Central memory CD8-positive, alpha-beta T cell (primary cell): Measurements from ENCODE around the gene PSPN.
"Not testable (repeated sequence)": the region's sequence is repeated elsewhere in the genome, so short reads cannot be mapped to it uniquely, and the experiment has no call there.

Source experiments
- ATAC-seq: fragments of 150-1000 bp; cut with Tn5 transposase; replicated peaks from 2 replicates; pipeline ENCODE4 v1.10.0; 2022; ENCODE audit warnings: mild to moderate bottlenecking, moderate FRiP score, moderate number of reproducible peaks; ENCODE audit not compliant: poor library complexity, severe bottlenecking; ENCODE audit errors: extremely low read depth
- DNase-seq, 2 donors: peaks; one replicate each; pipeline ENCODE4 v3.0.0; 2021; ENCODE audit warnings: low spot score in 2 of 2
- H3K27ac Mint-ChIP-seq: one replicate; pipeline ENCODE4 v1.8.0; 2022; ENCODE audit warnings: low read depth, mild to moderate bottlenecking, moderate library complexity, mixed read lengths
- H3K27me3 Mint-ChIP-seq: one replicate; pipeline ENCODE4 v1.8.0; 2022; ENCODE audit warnings: mixed read lengths
- H3K36me3 Mint-ChIP-seq: one replicate; pipeline ENCODE4 v1.8.0; 2022; ENCODE audit warnings: mild to moderate bottlenecking, moderate library complexity, mixed read lengths; ENCODE audit not compliant: insufficient read depth
- H3K4me1 Mint-ChIP-seq: one replicate; pipeline ENCODE4 v1.8.0; 2022; ENCODE audit warnings: mixed read lengths
- H3K4me3 Mint-ChIP-seq: one replicate; pipeline ENCODE4 v1.8.0; 2022; ENCODE audit warnings: mild to moderate bottlenecking, moderate library complexity, mixed read lengths
- H3K9me3 Mint-ChIP-seq: one replicate; pipeline ENCODE4 v1.8.0; 2022; ENCODE audit warnings: mixed read lengths

PSPN gene

GRCh38 chr19:6374711-6375410 is 872 bp downstream of the PSPN start:
- Mint-ChIP-seq H3K4me3 (peak overlapping the region; percentile 7), H3K9me3 (no peaks in the 10 kb centered on the region), H3K27me3 (no peaks in the 10 kb centered on the region), H3K27ac (no peak overlapping the region), H3K36me3 (peaks cover 15% of the 10 kb centered on the region), H3K4me1 (peaks cover 16% of the 10 kb centered on the region)
- DNase-seq (no peak), ATAC-seq (no peak)

DNA sequence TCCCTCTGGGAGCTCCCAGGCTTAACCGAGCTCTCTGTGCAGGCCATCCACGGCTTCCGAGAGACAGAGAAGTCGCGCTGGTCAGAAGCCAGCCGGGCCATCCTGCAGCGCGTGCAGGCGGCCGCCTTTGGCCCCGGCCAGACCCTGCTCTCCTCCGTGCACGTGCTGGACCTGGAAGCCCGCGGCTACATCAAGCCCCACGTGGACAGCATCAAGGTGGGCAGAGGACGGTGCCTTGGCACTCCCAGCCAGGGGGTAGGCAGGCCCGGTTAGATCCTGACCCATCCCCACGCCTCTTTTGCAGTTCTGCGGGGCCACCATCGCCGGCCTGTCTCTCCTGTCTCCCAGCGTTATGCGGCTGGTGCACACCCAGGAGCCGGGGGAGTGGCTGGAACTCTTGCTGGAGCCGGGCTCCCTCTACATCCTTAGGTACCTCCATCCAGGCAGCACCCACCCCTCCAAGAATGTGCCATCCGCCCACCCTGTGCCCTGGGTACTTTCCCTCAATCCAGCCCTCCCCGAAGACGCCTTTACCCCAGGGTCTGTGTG is 1.5 kb downstream of the PSPN start:
- Mint-ChIP-seq H3K9me3 (no peaks in the 10 kb centered on the region), H3K36me3 (peaks cover 12% of the 10 kb centered on the region), H3K4me3 (peak overlapping the region; percentile 94), H3K4me1 (peaks cover 19% of the 10 kb centered on the region), H3K27ac (no peak overlapping the region), H3K27me3 (no peaks in the 10 kb centered on the region)
- ATAC-seq (no peak), DNase-seq (no peak)

GRCh38 chr19:6373813-6374108 is 2.0 kb downstream of the PSPN start:
- DNase-seq (no peak), ATAC-seq (no peak)
- Mint-ChIP-seq H3K27me3 (no peaks in the 10 kb centered on the region), H3K4me3 (peak overlapping the region; percentile 94), H3K36me3 (peaks cover 13% of the 10 kb centered on the region), H3K9me3 (no peaks in the 10 kb centered on the region), H3K4me1 (peaks cover 19% of the 10 kb centered on the region), H3K27ac (peak overlapping the region; percentile 86)

DNA sequence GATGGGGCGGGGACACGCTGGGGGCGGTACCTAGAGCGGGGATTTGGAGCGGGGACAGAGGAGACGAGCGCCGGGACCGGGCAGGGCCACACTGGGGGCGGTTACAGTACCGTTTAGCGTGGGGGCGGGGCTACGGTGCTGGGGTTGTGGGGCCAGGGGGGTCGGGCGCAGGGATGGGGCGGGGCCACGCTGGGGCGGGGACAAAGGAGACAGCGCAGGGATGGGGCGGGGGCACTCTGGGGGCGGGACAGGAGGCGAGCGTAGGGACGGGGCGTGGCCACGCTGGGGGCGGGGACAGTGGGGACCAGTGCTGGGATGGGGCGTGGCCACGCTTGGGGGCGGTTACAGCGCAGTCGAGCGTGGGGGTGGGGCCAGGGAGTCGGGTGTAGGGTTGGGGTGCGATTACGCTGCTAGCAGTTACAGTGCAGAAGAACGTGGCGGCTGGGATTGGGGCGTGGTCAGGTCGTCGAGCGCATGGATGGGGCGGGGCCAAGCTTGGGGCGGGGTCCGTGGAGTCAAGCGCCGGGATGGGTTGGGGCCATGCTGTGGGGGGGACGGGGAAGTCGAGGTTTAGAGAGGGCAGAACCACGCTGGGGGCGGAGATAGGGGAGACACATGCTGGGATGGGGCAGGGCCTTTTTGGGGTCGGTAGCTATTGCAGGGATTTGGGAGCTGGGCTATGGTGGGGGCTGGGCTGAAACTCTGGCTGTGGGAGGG is 2.5 kb downstream of the PSPN start:
- Mint-ChIP-seq H3K4me3 (peak overlapping the region; percentile 94), H3K36me3 (peaks cover 15% of the 10 kb centered on the region), H3K4me1 (peaks cover 19% of the 10 kb centered on the region), H3K27me3 (no peaks in the 10 kb centered on the region), H3K9me3 (no peaks in the 10 kb centered on the region), H3K27ac (peak overlapping the region; percentile 86)
- DNase-seq (peak in 1 of 2 donors; percentile 94), ATAC-seq (peak; percentile 61)

DNA sequence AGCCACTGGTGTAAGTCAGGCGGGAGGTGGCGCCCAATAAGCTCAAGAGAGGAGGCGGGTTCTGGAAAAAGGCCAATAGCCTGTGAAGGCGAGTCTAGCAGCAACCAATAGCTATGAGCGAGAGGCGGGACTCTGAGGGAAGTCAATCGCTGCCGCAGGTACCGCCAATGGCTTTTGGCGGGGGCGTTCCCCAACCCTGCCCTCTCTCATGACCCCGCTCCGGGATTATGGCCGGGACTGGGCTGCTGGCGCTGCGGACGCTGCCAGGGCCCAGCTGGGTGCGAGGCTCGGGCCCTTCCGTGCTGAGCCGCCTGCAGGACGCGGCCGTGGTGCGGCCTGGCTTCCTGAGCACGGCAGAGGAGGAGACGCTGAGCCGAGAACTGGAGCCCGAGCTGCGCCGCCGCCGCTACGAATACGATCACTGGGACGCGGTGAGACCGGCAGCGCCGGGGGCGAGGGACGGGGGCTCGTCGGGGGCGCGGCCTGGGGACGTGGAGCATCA is 3.1 kb downstream of the PSPN start, which contains the start of gene ALKBH7:
TSS of gene ALKBH7 (plus strand) at position 201 of the 502 bp plus-strand sequence. CDS start at position 228, 27 bp downstream.
- Mint-ChIP-seq H3K4me1 (peaks cover 19% of the 10 kb centered on the region), H3K36me3 (peaks cover 19% of the 10 kb centered on the region), H3K27ac (peak within 1 kb of the TSS; percentile 86), H3K4me3 (peak within 1 kb of the TSS; percentile 94), H3K9me3 (no peaks in the 10 kb centered on the region), H3K27me3 (no peaks in the 10 kb centered on the region)
- DNase-seq (peak; percentile 91 to 97), ATAC-seq (peak; percentile 89)

DNA sequence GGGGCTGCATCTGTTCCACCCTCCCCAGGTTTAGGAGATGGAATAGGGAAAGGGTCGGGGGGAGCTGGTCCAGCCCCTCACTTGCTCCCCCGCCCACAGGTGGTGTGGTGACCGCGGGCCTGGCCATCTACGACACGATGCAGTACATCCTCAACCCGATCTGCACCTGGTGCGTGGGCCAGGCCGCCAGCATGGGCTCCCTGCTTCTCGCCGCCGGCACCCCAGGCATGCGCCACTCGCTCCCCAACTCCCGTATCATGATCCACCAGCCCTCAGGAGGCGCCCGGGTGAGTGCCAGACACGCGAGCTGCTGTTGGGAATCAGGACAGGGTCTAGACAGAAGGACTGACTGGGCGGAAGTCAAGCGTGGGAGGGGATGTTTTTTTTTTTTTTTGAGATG is 11.4 kb downstream of the PSPN start:
- ATAC-seq (no peak), DNase-seq (no peak)
- Mint-ChIP-seq H3K36me3 (peaks cover 59% of the 10 kb centered on the region), H3K27ac (no peak overlapping the region), H3K27me3 (no peaks in the 10 kb centered on the region), H3K4me3 (peak overlapping the region; percentile 59), H3K4me1 (peaks cover 12% of the 10 kb centered on the region), H3K9me3 (no peaks in the 10 kb centered on the region)

- ATAC-seq: peak; percentile 60
Observed at GRCh38 chr19:6362351-6362801, 13.4 kb downstream of the PSPN start.

DNA sequence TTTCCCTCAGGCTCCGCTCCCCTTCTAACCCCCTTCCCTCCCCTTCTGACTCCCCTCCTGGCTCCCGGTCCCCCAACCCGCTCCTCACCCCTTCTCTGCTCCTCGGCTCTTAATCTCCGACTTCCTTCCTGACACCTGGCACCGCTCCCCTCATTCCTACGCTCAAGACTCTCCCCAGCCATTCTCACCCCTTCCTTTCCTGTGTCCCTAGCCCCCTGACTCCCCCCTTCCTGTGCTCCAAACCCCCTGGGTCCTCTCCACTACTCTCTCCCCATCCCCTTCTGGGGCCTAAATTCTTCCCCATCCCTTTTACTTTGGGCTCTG is 13.7 kb downstream of the PSPN start:
- no peaks in the 10 kb centered on the region for H3K9me3 Mint-ChIP-seq
- no peaks in the 10 kb centered on the region for H3K27me3 Mint-ChIP-seq
- ATAC-seq (no peak), DNase-seq (no peak)
- H3K4me1 Mint-ChIP-seq: peaks cover 12% of the 10 kb centered on the region
- peak overlapping the region; percentile 88 for H3K27ac Mint-ChIP-seq
- peak overlapping the region; percentile 98 for H3K4me3 Mint-ChIP-seq
- H3K36me3 Mint-ChIP-seq: peaks cover 46% of the 10 kb centered on the region

More at GRCh38 chr19:6362351-6362801, 13.4 kb downstream of the PSPN start:
- H3K36me3 Mint-ChIP-seq: peaks cover 50% of the 10 kb centered on the region
- no peaks in the 10 kb centered on the region for H3K27me3 Mint-ChIP-seq
- H3K27ac Mint-ChIP-seq: peak overlapping the region; percentile 88
- H3K4me3 Mint-ChIP-seq: peak overlapping the region; percentile 98
- DNase-seq: no peak
- H3K4me1 Mint-ChIP-seq: peaks cover 12% of the 10 kb centered on the region
- no peaks in the 10 kb centered on the region for H3K9me3 Mint-ChIP-seq

DNA sequence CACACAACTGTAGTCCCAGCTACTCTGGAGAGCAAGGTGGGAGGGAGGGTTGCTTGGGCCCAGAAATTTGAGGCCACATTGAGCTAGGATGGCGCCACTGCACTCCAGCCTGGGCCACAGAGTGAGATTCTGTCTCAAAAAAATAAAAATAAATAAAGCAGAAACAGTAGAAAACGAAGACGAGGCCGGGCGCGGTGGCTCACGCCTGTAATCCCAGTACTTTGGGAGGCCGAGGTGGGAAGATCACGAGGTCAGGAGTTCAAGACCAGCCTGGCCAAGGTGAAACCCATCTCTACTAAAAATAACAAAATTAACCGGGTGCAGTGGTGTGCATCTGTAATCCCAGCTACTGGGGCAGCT is 14.9 kb downstream of the PSPN start:
- H3K27me3 Mint-ChIP-seq, ATAC-seq, DNase-seq, H3K9me3 Mint-ChIP-seq: not testable (repeated sequence)
- Mint-ChIP-seq H3K4me3 (peak overlapping the region; percentile 98), H3K4me1 (peaks cover 12% of the 10 kb centered on the region), H3K27ac (peak overlapping the region; percentile 88), H3K36me3 (peaks cover 36% of the 10 kb centered on the region)

DNA sequence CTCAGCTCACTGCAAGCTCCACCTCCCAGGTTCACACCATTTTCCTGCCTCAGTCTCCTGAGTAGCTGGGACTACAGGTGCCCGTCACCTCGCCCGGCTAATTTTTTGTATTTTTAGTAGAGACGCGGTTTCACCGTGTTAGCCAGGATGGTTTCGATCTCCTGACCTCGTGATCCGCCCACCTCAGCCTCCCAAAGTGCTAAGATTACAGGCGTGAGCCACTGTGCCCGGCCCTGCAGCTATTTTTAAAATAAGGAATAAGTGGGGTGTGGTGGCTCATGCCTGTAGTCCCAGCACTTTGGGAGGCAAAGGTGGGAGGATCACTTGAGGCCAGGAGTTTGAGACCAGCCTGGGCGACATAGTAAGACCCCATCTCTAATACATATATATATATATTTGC is 15.3 kb downstream of the PSPN start:
- Mint-ChIP-seq H3K4me3 (peak overlapping the region; percentile 98), H3K36me3 (peaks cover 32% of the 10 kb centered on the region), H3K4me1 (peaks cover 12% of the 10 kb centered on the region)
- H3K27me3 Mint-ChIP-seq, H3K9me3 Mint-ChIP-seq, DNase-seq, H3K27ac Mint-ChIP-seq, ATAC-seq: not testable (repeated sequence)

- no peaks in the 10 kb centered on the region for H3K27me3 Mint-ChIP-seq
- H3K4me1 Mint-ChIP-seq: peaks cover 12% of the 10 kb centered on the region
- no peaks in the 10 kb centered on the region for H3K9me3 Mint-ChIP-seq
- no peak overlapping the region for H3K27ac Mint-ChIP-seq
- ATAC-seq: no peak
- DNase-seq: no peak
- no peak overlapping the region for H3K4me3 Mint-ChIP-seq
- H3K36me3 Mint-ChIP-seq: peaks cover 27% of the 10 kb centered on the region
Observed at GRCh38 chr19:6359568-6360341, 16.0 kb downstream of the PSPN start.

- no peak overlapping the region for H3K27ac Mint-ChIP-seq
- H3K27me3 Mint-ChIP-seq: no peaks in the 10 kb centered on the region
- H3K4me3 Mint-ChIP-seq: no peak overlapping the region
- H3K4me1 Mint-ChIP-seq: peaks cover 12% of the 10 kb centered on the region
- DNase-seq (no peak), ATAC-seq (no peak)
- no peaks in the 10 kb centered on the region for H3K9me3 Mint-ChIP-seq
- H3K36me3 Mint-ChIP-seq: peaks cover 16% of the 10 kb centered on the region
Observed at GRCh38 chr19:6358003-6358402, 17.7 kb downstream of the PSPN start.
